GM12873 (cell line): Measurements from ENCODE around the gene PIGL.

Experiments used
- CTCF ChIP-seq: IDR thresholded peaks from 2 replicates; pipeline ENCODE4 v1.5.1; 2012; ENCODE audit warnings: low read depth, mild to moderate bottlenecking, moderate library complexity, low read length, control low read depth; ENCODE audit not compliant: insufficient read depth; ENCODE audit errors: missing control alignments

PIGL gene

GRCh38 chr17:16286009-16286946, 69.3 kb downstream of the PIGL start:
- TF ChIP-seq CTCF, result no peak

GRCh38 chr17:16286947-16287562, 70.0 kb downstream of the PIGL start:
- peak; percentile 45 for TF ChIP-seq CTCF

GRCh38 chr17:16287563-16288027, 70.6 kb downstream of the PIGL start:
- no peak for TF ChIP-seq CTCF

- no peak for TF ChIP-seq CTCF
These were observed 72.0 kb downstream of the PIGL start for GRCh38 chr17:16288860-16289571.

- TF ChIP-seq CTCF, result no peak
These were observed 76.9 kb downstream of the PIGL start for GRCh38 chr17:16293931-16294330.

GRCh38 chr17:16294560-16294959, 77.5 kb downstream of the PIGL start:
- TF ChIP-seq CTCF, result no peak
